PC-3 (cell line): Measurements from ENCODE around the gene EXOG. TPM values are rescaled to one million over a fixed set of nuclear protein-coding genes. Genes with fewer than 3 reads are reported as not detected.

Experiments
- ATAC-seq: fragments of 200-7000 bp; cut with Tn5 transposase; 2 replicates; pipeline ENCODE4 v1.9.1; 2020; ENCODE audit warnings: mild to moderate bottlenecking, moderate library complexity
- BruUV-seq: library from RNA; stranded (reverse); fragments of 400-500 nt; replicated peaks from 2 replicates; lab custom pipeline; 2021; lab: Mats Ljungman, UMichigan
- CTCF ChIA-PET: fragments of 300-600 bp; sonication (Branson Sonifier 250); formaldehyde crosslinking; loops from one replicate; lab custom pipeline; 2022; ENCODE audit warnings: antibody characterized with exemption; lab: Charles Lee
- POLR2A ChIA-PET: fragments of 300-600 bp; sonication (Branson Sonifier 250); formaldehyde crosslinking; loops from one replicate; lab custom pipeline; 2022; ENCODE audit warnings: antibody characterized with exemption; ENCODE audit not compliant: unreplicated experiment; lab: Charles Lee
- DNase-seq: peaks from one replicate; pipeline ENCODE4 v3.0.0-alpha.2; 2015
- H2AFZ ChIP-seq: fragments of 300-600 bp; sonication (generic); 2 replicates; pipeline ENCODE4 v1.6.0; 2016; ENCODE audit warnings: antibody characterized with exemption, low read length
- H3F3A ChIP-seq: fragments of 300-600 bp; sonication (generic); one replicate; pipeline ENCODE4 v1.6.0; 2017; ENCODE audit warnings: antibody characterized with exemption, low read length, control low read depth, mild to moderate bottlenecking; ENCODE audit not compliant: unreplicated experiment
- H3K27ac ChIP-seq: fragments of 300-600 bp; sonication (generic); 2 replicates; pipeline ENCODE4 v1.5.1; 2016; ENCODE audit warnings: mild to moderate bottlenecking, low read length
- H3K27me3 ChIP-seq: fragments of 300-600 bp; sonication (generic); 2 replicates; pipeline ENCODE4 v1.6.1; 2016; ENCODE audit warnings: low read length, mixed read lengths
- H3K36me3 ChIP-seq: fragments of 300-600 bp; sonication (generic); 2 replicates; pipeline ENCODE4 v1.6.1; 2016; ENCODE audit warnings: low read depth, mixed run types, low read length, mixed read lengths
- H3K4me1 ChIP-seq: fragments of 300-600 bp; sonication (generic); 2 replicates; pipeline ENCODE4 v1.5.1; 2016; ENCODE audit warnings: low read length; ENCODE audit not compliant: insufficient read depth
- H3K4me2 ChIP-seq: fragments of 300-600 bp; sonication (generic); 2 replicates; pipeline ENCODE4 v1.6.0; 2016; ENCODE audit warnings: low read length
- H3K4me3 ChIP-seq: fragments of 300-600 bp; sonication (generic); 2 replicates; pipeline ENCODE4 v1.5.1; 2016; ENCODE audit warnings: mild to moderate bottlenecking, low read length, mixed read lengths
- H3K79me2 ChIP-seq: fragments of 300-600 bp; sonication (generic); 2 replicates; pipeline ENCODE4 v1.6.1; 2017; ENCODE audit warnings: low read length, mixed read lengths
- H3K9ac ChIP-seq: fragments of 300-600 bp; sonication (generic); 2 replicates; pipeline ENCODE4 v1.6.0; 2016; ENCODE audit warnings: mild to moderate bottlenecking, low read length
- H3K9me2 ChIP-seq: fragments of 300-600 bp; sonication (generic); replicated peaks from 2 replicates; pipeline ENCODE4 v1.6.1; 2016; ENCODE audit warnings: mixed run types, low read length, mixed read lengths
- H3K9me3 ChIP-seq: fragments of 300-600 bp; sonication (generic); 2 replicates; pipeline ENCODE4 v1.6.1; 2016; ENCODE audit warnings: low read length, mixed read lengths
- H4K20me1 ChIP-seq: fragments of 300-600 bp; sonication (generic); 2 replicates; pipeline ENCODE4 v1.6.1; 2016; ENCODE audit warnings: low read length, mixed read lengths
- EZH2 ChIP-seq: fragments of 300-600 bp; sonication (generic); IDR thresholded peaks from one replicate; pipeline ENCODE4 v1.6.1; 2017; ENCODE audit warnings: antibody characterized with exemption, mild to moderate bottlenecking, low read length; ENCODE audit not compliant: unreplicated experiment
- EZH2phosphoT487 ChIP-seq: fragments of 300-600 bp; sonication (generic); IDR thresholded peaks from 2 replicates; pipeline ENCODE4 v1.6.1; 2018; ENCODE audit warnings: mild to moderate bottlenecking, antibody characterized with exemption, low read length, borderline replicate concordance
- intact Hi-C: fragments of 100-400 bp; cut with micrococcal nuclease; formaldehyde crosslinking; loops from 2 replicates; pipeline ENCODE4 v1.9.0; 2023
- total RNA-seq: library from RNA; depleted of rRNA; stranded (reverse); fragments of >200 nt; gene quantifications from 2 replicates; pipeline ENCODE4 v1.2.3, GENCODE V29; 2014
- TF ChIP-seq, protein P1 (sequence below): fragments of 300-600 bp; sonication (generic); conservative IDR thresholded peaks from 2 replicates; pipeline ENCODE4 v1.5.1; 2017; ENCODE audit warnings: antibody characterized with exemption, low read depth, mild to moderate bottlenecking, low read length

EXOG gene
- total RNA-seq, 1 experiment from 2014 or later = 10.0 TPM

DNA sequence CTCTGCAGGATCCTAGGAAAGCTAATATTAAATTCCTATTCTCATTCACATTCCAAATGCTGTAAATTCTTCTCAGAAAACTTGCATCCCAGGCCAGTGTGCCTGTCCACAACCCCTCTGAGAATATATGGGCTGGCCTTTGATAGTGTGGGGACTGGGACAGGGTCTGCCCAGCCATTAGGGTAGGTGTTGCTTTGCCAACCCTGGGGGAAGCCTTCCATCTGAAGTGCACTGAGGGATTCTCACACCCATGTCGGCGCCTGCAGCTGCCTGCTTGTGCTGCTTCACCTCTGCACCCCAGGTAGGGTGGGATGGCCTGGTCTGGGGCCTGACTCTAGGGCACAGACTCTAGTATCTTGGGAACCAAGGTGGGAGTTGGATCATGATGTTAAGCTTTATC is 15.2 kb upstream of the EXOG start:
- ChIA-PET CTCF (interaction anchor here (1.7 kb wide), 1 partner anchor 134 kb away, joined by 8 read pairs; the partner anchor contains the start of gene XYLB), POLR2A (no interaction called here)
- Histone ChIP-seq H3K9me2 (no peaks in the 10 kb centered on the region), H3K9ac (no peak overlapping the region), H3K36me3 (no peaks in the 10 kb centered on the region), H3K4me1 (no peaks in the 10 kb centered on the region), H3K9me3 (no peaks in the 10 kb centered on the region), H3K4me3 (no peak overlapping the region), H3K79me2 (no peaks in the 10 kb centered on the region), H4K20me1 (no peaks in the 10 kb centered on the region), H3K27ac (no peak overlapping the region), H3F3A (no peaks in the 10 kb centered on the region), H3K4me2 (no peak overlapping the region), H3K27me3 (no peaks in the 10 kb centered on the region), H2AFZ (no peak overlapping the region)
- intact Hi-C loops = loop anchor here (10.0 kb wide), 1 partner anchor 476 kb away; no protein-coding TSS in a partner anchor
- no peak for ATAC-seq
- no TSS peak for BruUV-seq
- DNase-seq = no peak
- no peak for TF ChIP-seq EZH2phosphoT487
- no peak for TF ChIP-seq EZH2
- TF ChIP-seq, protein P1, sequence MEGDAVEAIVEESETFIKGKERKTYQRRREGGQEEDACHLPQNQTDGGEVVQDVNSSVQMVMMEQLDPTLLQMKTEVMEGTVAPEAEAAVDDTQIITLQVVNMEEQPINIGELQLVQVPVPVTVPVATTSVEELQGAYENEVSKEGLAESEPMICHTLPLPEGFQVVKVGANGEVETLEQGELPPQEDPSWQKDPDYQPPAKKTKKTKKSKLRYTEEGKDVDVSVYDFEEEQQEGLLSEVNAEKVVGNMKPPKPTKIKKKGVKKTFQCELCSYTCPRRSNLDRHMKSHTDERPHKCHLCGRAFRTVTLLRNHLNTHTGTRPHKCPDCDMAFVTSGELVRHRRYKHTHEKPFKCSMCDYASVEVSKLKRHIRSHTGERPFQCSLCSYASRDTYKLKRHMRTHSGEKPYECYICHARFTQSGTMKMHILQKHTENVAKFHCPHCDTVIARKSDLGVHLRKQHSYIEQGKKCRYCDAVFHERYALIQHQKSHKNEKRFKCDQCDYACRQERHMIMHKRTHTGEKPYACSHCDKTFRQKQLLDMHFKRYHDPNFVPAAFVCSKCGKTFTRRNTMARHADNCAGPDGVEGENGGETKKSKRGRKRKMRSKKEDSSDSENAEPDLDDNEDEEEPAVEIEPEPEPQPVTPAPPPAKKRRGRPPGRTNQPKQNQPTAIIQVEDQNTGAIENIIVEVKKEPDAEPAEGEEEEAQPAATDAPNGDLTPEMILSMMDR = no peak

DNA sequence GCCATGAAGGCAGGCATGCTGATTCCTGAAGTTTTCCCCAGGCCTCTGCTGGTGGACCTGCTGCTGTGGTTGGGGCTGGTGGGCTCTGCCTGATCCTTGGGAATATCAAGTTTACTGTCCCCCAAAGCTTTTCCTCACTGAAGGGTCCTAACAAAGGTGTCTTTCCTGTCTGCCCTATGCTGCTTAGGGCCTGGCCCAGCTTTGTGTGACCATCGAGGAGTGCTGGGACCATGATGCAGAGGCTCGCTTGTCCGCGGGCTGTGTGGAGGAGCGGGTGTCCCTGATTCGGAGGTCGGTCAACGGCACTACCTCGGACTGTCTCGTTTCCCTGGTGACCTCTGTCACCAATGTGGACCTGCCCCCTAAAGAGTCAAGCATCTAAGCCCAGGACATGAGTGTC is 13.2 kb upstream of the EXOG start:
- Histone ChIP-seq H4K20me1 (no peaks in the 10 kb centered on the region), H3K4me3 (no peak overlapping the region), H3F3A (no peaks in the 10 kb centered on the region), H3K79me2 (no peaks in the 10 kb centered on the region), H3K9ac (no peak overlapping the region), H3K9me3 (no peaks in the 10 kb centered on the region), H3K9me2 (no peaks in the 10 kb centered on the region), H3K36me3 (no peaks in the 10 kb centered on the region), H3K4me1 (no peaks in the 10 kb centered on the region), H3K27ac (no peak overlapping the region), H2AFZ (no peak overlapping the region), H3K27me3 (no peaks in the 10 kb centered on the region), H3K4me2 (no peak overlapping the region)
- TF ChIP-seq EZH2 (no peak), EZH2phosphoT487 (no peak)
- TF ChIP-seq, protein P1 = no peak
- BruUV-seq = no TSS peak
- POLR2A ChIA-PET = no interaction called here
- DNase-seq (no peak), ATAC-seq (no peak)
- CTCF ChIA-PET = no interaction called here
- intact Hi-C loops = loop anchor here (10.0 kb wide), 1 partner anchor 478 kb away; no protein-coding TSS in a partner anchor

DNA sequence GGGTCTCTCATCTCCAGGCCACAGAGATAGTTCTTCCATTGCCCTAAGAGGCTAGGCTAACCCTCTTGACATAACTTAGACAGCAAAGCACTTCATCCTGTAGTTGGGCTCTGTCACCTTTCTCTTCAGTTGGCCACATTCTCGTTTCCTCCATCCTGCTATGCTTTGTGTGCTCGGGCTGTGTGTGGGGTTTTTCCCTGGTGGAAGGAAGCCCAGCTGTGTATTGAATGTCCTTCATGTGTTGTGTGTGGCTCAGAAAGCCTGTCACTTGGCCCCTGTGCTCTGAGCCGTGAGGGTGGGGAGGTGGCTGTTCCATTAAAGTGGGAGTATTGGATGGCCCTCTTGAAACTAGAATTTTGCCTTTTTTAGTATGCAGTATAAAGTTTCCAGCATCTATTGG is 8.8 kb upstream of the EXOG start:
- TF ChIP-seq, protein P1 = no peak
- TF ChIP-seq EZH2phosphoT487 (no peak), EZH2 (no peak)

More for the DNA sequence above, 8.8 kb upstream of the EXOG start:
- no peak overlapping the region for H3K27ac ChIP-seq
- H3K27me3 ChIP-seq = no peaks in the 10 kb centered on the region
- BruUV-seq = no TSS peak
- CTCF ChIA-PET = no interaction called here
- H3F3A ChIP-seq = no peaks in the 10 kb centered on the region
- H3K79me2 ChIP-seq = no peaks in the 10 kb centered on the region
- no peak overlapping the region for H3K9ac ChIP-seq
- intact Hi-C loops = loop anchor here (10.0 kb wide), 1 partner anchor 483 kb away; no protein-coding TSS in a partner anchor
- H3K9me2 ChIP-seq = no peaks in the 10 kb centered on the region
- H4K20me1 ChIP-seq = no peaks in the 10 kb centered on the region
- ATAC-seq (no peak), DNase-seq (no peak)
- POLR2A ChIA-PET = no interaction called here
- no peak overlapping the region for H3K4me2 ChIP-seq
- no peak overlapping the region for H2AFZ ChIP-seq
- no peaks in the 10 kb centered on the region for H3K4me1 ChIP-seq
- H3K36me3 ChIP-seq = no peaks in the 10 kb centered on the region
- no peak overlapping the region for H3K4me3 ChIP-seq
- H3K9me3 ChIP-seq = no peaks in the 10 kb centered on the region
